ENCODE measurements around the gene SEMA3F.

- TF ChIP-seq, protein P1, sequence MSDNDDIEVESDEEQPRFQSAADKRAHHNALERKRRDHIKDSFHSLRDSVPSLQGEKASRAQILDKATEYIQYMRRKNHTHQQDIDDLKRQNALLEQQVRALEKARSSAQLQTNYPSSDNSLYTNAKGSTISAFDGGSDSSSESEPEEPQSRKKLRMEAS (IDR thresholded peaks at IDR 0.05): no peak
- TF ChIP-seq TAF1 (IDR thresholded peaks at IDR 0.05; ENCODE audit: low read depth) (peak; percentile 51; the same call in 1 of the 2 replicates), TEAD4 (IDR thresholded peaks at IDR 0.05) (no peak)
Measured at GRCh38 chr3:50154840-50155490, at the start of gene SEMA3F.
